Measurements from ENCODE around the gene NSMCE1. TPM values are rescaled to one million over a fixed set of nuclear protein-coding genes. Genes with fewer than 3 reads are reported as not detected.

The NSMCE1 gene
- total RNA-seq, 1 donor from 2014 or later: 66.1 TPM

- DNase-seq (ENCODE audit: low spot score): no peak
These were observed 73.4 kb downstream of the NSMCE1 start for GRCh38 chr16:27195076-27195741.

GRCh38 chr16:27193300-27193990 is 75.1 kb downstream of the NSMCE1 start:
- DNase-seq (ENCODE audit: low spot score): no peak

GRCh38 chr16:27191352-27191924 is 77.1 kb downstream of the NSMCE1 start:
- no peak for DNase-seq (ENCODE audit: low spot score)

- DNase-seq (ENCODE audit: low spot score): no peak
These were observed 78.2 kb downstream of the NSMCE1 start for GRCh38 chr16:27190316-27190871.

- DNase-seq (ENCODE audit: low spot score): no peak
These were observed 79.1 kb downstream of the NSMCE1 start for GRCh38 chr16:27189335-27189972.

GRCh38 chr16:27188633-27189032 is 79.9 kb downstream of the NSMCE1 start:
- DNase-seq (ENCODE audit: low spot score): no peak

- DNase-seq (ENCODE audit: low spot score): no peak
These were observed 82.8 kb downstream of the NSMCE1 start for GRCh38 chr16:27185776-27186130.

- no peak for DNase-seq (ENCODE audit: low spot score)
These were observed 85.6 kb downstream of the NSMCE1 start for GRCh38 chr16:27182906-27183405.

- no peak for DNase-seq (ENCODE audit: low spot score)
These were observed 87.4 kb downstream of the NSMCE1 start for GRCh38 chr16:27181019-27181790.

- peak; percentile 88 for DNase-seq (ENCODE audit: low spot score)
These were observed 89.0 kb downstream of the NSMCE1 start for GRCh38 chr16:27179500-27180072.

- no peak for DNase-seq (ENCODE audit: low spot score)
These were observed 91.4 kb downstream of the NSMCE1 start for GRCh38 chr16:27177031-27177774.

GRCh38 chr16:27175888-27176287 is 92.7 kb downstream of the NSMCE1 start:
- DNase-seq (ENCODE audit: low spot score): no peak

Other genes with a start within 250 kb of the NSMCE1 start
- gene C16orf82, start 201.8 kb downstream of the NSMCE1 start, total RNA-seq: not detected
- 13.9 TPM for gene KDM8, start 65.2 kb downstream of the NSMCE1 start, total RNA-seq
- 135 TPM for gene IL4R, start 45.2 kb upstream of the NSMCE1 start, total RNA-seq
- gene IL21R, start 133.4 kb upstream of the NSMCE1 start, total RNA-seq: 0.60 TPM

Data from ureter (tissue), 1 donor.